HEK293 (cell line): Measurements from ENCODE around the gene NR2C2.

Experiments
- CTCF ChIA-PET: fragments of 350-600 bp; formaldehyde crosslinking; extraction: SDS; loops from one replicate; lab custom pipeline; 2021; ENCODE audit warnings: antibody characterized with exemption; lab: Yijun Ruan, JAX
- POLR2A ChIA-PET: fragments of 300-600 bp; formaldehyde crosslinking; extraction: SDS; loops from one replicate; lab custom pipeline; 2020; ENCODE audit warnings: antibody characterized with exemption, inconsistent platforms; lab: Yijun Ruan, JAX
- H3K27ac ChIP-seq: fragments of 200-500 bp; sonication (Bioruptor generic); 2 replicates; pipeline ENCODE4 v1.5.1; 2014; ENCODE audit warnings: low read depth, low read length, control low read depth, inconsistent platforms; ENCODE audit errors: extremely low read depth
- H3K36me3 ChIP-seq, 2 experiments: fragments of 200-500 bp in 1 of 2; sonication (Bioruptor generic) in 1 of 2; 1 replicate in 1 of 2; 2 replicates in 1 of 2; pipeline ENCODE4 v1.5.1; 2014 to 2017; ENCODE audit warnings: inconsistent platforms in 2 of 2, low read length in 2 of 2; ENCODE audit not compliant: control insufficient read depth in 2 of 2, insufficient read depth in 1 of 2
- H3K4me1 ChIP-seq: fragments of 200-500 bp; sonication (Bioruptor generic); 2 replicates; pipeline ENCODE4 v1.5.1; 2014; ENCODE audit warnings: mild to moderate bottlenecking, low read length, inconsistent platforms; ENCODE audit not compliant: control insufficient read depth, insufficient read depth
- H3K4me3 ChIP-seq: 2 replicates; pipeline ENCODE4 v1.5.1; 2011; ENCODE audit warnings: low read depth, mild to moderate bottlenecking, control low read depth, low read length, moderate library complexity
- H3K9me3 ChIP-seq: fragments of 200-500 bp; sonication (Bioruptor generic); 2 replicates; pipeline ENCODE4 v1.5.1; 2014; ENCODE audit warnings: low read depth, low read length, inconsistent platforms; ENCODE audit not compliant: control insufficient read depth, insufficient read depth
- AEBP2 ChIP-seq: fragments of 450-650 bp; formaldehyde crosslinking; IDR thresholded peaks from 2 replicates; pipeline ENCODE4 v1.5.1; 2016; ENCODE audit warnings: missing biosample characterization, missing genetic modification characterization, borderline replicate concordance
- BCL11B ChIP-seq: fragments of 450-650 bp; formaldehyde crosslinking; IDR thresholded peaks from 2 replicates; pipeline ENCODE4 v1.5.1; 2016; ENCODE audit warnings: low read depth, missing biosample characterization, missing genetic modification characterization
- GFI1B ChIP-seq: fragments of 450-650 bp; formaldehyde crosslinking; IDR thresholded peaks from 2 replicates; pipeline ENCODE4 v1.5.1; 2016; ENCODE audit warnings: missing biosample characterization, missing genetic modification characterization
- INSM2 ChIP-seq: fragments of 450-650 bp; formaldehyde crosslinking; IDR thresholded peaks from 2 replicates; pipeline ENCODE4 v1.5.1; 2016; ENCODE audit warnings: missing biosample characterization, missing genetic modification characterization
- KLF9 ChIP-seq: fragments of 450-650 bp; formaldehyde crosslinking; IDR thresholded peaks from 2 replicates; pipeline ENCODE4 v1.5.1; 2016; ENCODE audit warnings: missing biosample characterization, missing genetic modification characterization, low read depth
- RBAK ChIP-seq: fragments of 450-650 bp; formaldehyde crosslinking; IDR thresholded peaks from 2 replicates; pipeline ENCODE4 v1.5.1; 2016; ENCODE audit warnings: missing biosample characterization, missing genetic modification characterization
- ZBTB48 ChIP-seq: fragments of 450-650 bp; formaldehyde crosslinking; IDR thresholded peaks from 2 replicates; pipeline ENCODE4 v1.5.1; 2016; ENCODE audit warnings: missing biosample characterization, missing genetic modification characterization
- ZBTB49 ChIP-seq: fragments of 450-650 bp; formaldehyde crosslinking; IDR thresholded peaks from 2 replicates; pipeline ENCODE4 v1.5.1; 2016; ENCODE audit warnings: missing biosample characterization, missing genetic modification characterization, low read depth
- ZNF112 ChIP-seq: fragments of 450-650 bp; formaldehyde crosslinking; IDR thresholded peaks from 2 replicates; pipeline ENCODE4 v1.5.0; 2017; ENCODE audit warnings: missing biosample characterization, missing genetic modification characterization
- ZNF114 ChIP-seq: fragments of 450-650 bp; formaldehyde crosslinking; IDR thresholded peaks from 2 replicates; pipeline ENCODE4 v1.5.0; 2017; ENCODE audit warnings: missing biosample characterization, missing genetic modification characterization
- ZNF121 ChIP-seq: fragments of 450-650 bp; formaldehyde crosslinking; IDR thresholded peaks from 2 replicates; pipeline ENCODE4 v1.5.1; 2016; ENCODE audit warnings: missing biosample characterization, missing genetic modification characterization
- ZNF214 ChIP-seq: fragments of 450-650 bp; formaldehyde crosslinking; IDR thresholded peaks from 2 replicates; pipeline ENCODE4 v1.5.1; 2017; ENCODE audit warnings: missing biosample characterization, mild to moderate bottlenecking, missing genetic modification characterization, borderline replicate concordance
- ZNF221 ChIP-seq: fragments of 450-650 bp; formaldehyde crosslinking; IDR thresholded peaks from 2 replicates; pipeline ENCODE4 v1.5.1; 2017; ENCODE audit warnings: missing biosample characterization, missing genetic modification characterization, borderline replicate concordance
- ZNF266 ChIP-seq: fragments of 450-650 bp; formaldehyde crosslinking; IDR thresholded peaks from 2 replicates; pipeline ENCODE4 v1.5.1; 2016; ENCODE audit warnings: missing biosample characterization, missing genetic modification characterization, low read depth
- ZNF302 ChIP-seq: fragments of 450-650 bp; formaldehyde crosslinking; IDR thresholded peaks from 2 replicates; pipeline ENCODE4 v1.5.1; 2016; ENCODE audit warnings: missing biosample characterization, missing genetic modification characterization, low read depth
- ZNF335 ChIP-seq: fragments of 450-650 bp; formaldehyde crosslinking; conservative IDR thresholded peaks from 2 replicates; pipeline ENCODE4 v1.5.1; 2016; ENCODE audit warnings: missing biosample characterization, missing genetic modification characterization
- ZNF391 ChIP-seq: fragments of 450-650 bp; formaldehyde crosslinking; IDR thresholded peaks from 2 replicates; pipeline ENCODE4 v1.5.1; 2016; ENCODE audit warnings: low read depth, missing biosample characterization, missing genetic modification characterization, borderline replicate concordance
- ZNF398 ChIP-seq: fragments of 450-650 bp; formaldehyde crosslinking; IDR thresholded peaks from 2 replicates; pipeline ENCODE4 v1.5.1; 2017; ENCODE audit warnings: missing biosample characterization, missing genetic modification characterization
- ZNF416 ChIP-seq: fragments of 450-650 bp; formaldehyde crosslinking; IDR thresholded peaks from 2 replicates; pipeline ENCODE4 v1.5.1; 2016; ENCODE audit warnings: missing biosample characterization, missing genetic modification characterization
- ZNF433 ChIP-seq: fragments of 450-650 bp; formaldehyde crosslinking; IDR thresholded peaks from 2 replicates; pipeline ENCODE4 v1.5.1; 2016; ENCODE audit warnings: missing biosample characterization, missing genetic modification characterization, low read depth
- ZNF488 ChIP-seq: fragments of 450-650 bp; formaldehyde crosslinking; IDR thresholded peaks from 2 replicates; pipeline ENCODE4 v1.5.1; 2016; ENCODE audit warnings: missing biosample characterization, missing genetic modification characterization
- ZNF514 ChIP-seq: fragments of 450-650 bp; formaldehyde crosslinking; IDR thresholded peaks from 2 replicates; pipeline ENCODE4 v1.5.1; 2016; ENCODE audit warnings: missing biosample characterization, missing genetic modification characterization
- ZNF548 ChIP-seq: fragments of 450-650 bp; formaldehyde crosslinking; IDR thresholded peaks from 2 replicates; pipeline ENCODE4 v1.5.1; 2016; ENCODE audit warnings: missing biosample characterization, missing genetic modification characterization
- ZNF585B ChIP-seq: fragments of 450-650 bp; formaldehyde crosslinking; IDR thresholded peaks from 2 replicates; pipeline ENCODE4 v1.5.1; 2016; ENCODE audit warnings: missing biosample characterization, missing genetic modification characterization
- ZNF670 ChIP-seq: fragments of 450-650 bp; formaldehyde crosslinking; IDR thresholded peaks from 2 replicates; pipeline ENCODE4 v1.5.1; 2016; ENCODE audit warnings: missing biosample characterization, missing genetic modification characterization, low read depth
- ZNF785 ChIP-seq: fragments of 450-650 bp; formaldehyde crosslinking; IDR thresholded peaks from 2 replicates; pipeline ENCODE4 v1.5.1; 2016; ENCODE audit warnings: missing biosample characterization, missing genetic modification characterization
- ZNF830 ChIP-seq: fragments of 450-650 bp; IDR thresholded peaks from 2 replicates; pipeline ENCODE4 v1.5.0; 2018; ENCODE audit warnings: missing biosample characterization, missing genetic modification characterization, low read depth, mild to moderate bottlenecking, moderate library complexity
- ZXDB ChIP-seq: fragments of 450-650 bp; formaldehyde crosslinking; IDR thresholded peaks from 2 replicates; pipeline ENCODE4 v1.5.1; 2016; ENCODE audit warnings: missing biosample characterization, missing genetic modification characterization

NR2C2 gene

GRCh38 chr3:15074500-15074899 is 127.1 kb downstream of the NR2C2 start:
- POLR2A ChIA-PET = no interaction called here
- Histone ChIP-seq H3K27ac (no peak overlapping the region), H3K9me3 (no peaks in the 10 kb centered on the region), H3K4me1 (no peaks in the 10 kb centered on the region), H3K4me3 (no peak overlapping the region), H3K36me3 (peaks cover 37 to 86% of the 10 kb centered on the region in 2 experiments)
- TF ChIP-seq ZNF266 (tag by site-specific recombination) (no peak), ZNF585B (no peak), KLF9 (tag by site-specific recombination) (no peak), ZNF830 (tag by site-specific recombination) (no peak), ZNF514 (tag by site-specific recombination) (no peak), ZNF433 (no peak), ZNF121 (tag by site-specific recombination) (no peak), ZNF302 (tag by site-specific recombination) (no peak), BCL11B (tag by site-specific recombination) (no peak), RBAK (tag by site-specific recombination) (no peak), ZNF488 (tag by site-specific recombination) (no peak), ZNF221 (tag by site-specific recombination) (no peak), ZNF548 (tag by site-specific recombination) (no peak), ZBTB48 (tag by site-specific recombination) (no peak), ZNF214 (no peak), ZNF114 (tag by site-specific recombination) (no peak), ZNF391 (no peak), GFI1B (tag by site-specific recombination) (no peak), ZBTB49 (tag by site-specific recombination) (no peak)
- CTCF ChIA-PET = interaction anchor here (0.6 kb wide), 1 partner anchor 111 kb away, joined by 4 read pairs; no protein-coding TSS in a partner anchor

GRCh38 chr3:15079091-15079490 is 131.7 kb downstream of the NR2C2 start:
- Histone ChIP-seq H3K27ac (no peak overlapping the region), H3K36me3 (peaks cover 42 to 97% of the 10 kb centered on the region in 2 experiments), H3K4me1 (no peaks in the 10 kb centered on the region), H3K9me3 (no peaks in the 10 kb centered on the region), H3K4me3 (no peak overlapping the region)
- ChIA-PET CTCF (no interaction called here), POLR2A (no interaction called here)
- TF ChIP-seq AEBP2 (tag by site-specific recombination) = no peak
- no peak for TF ChIP-seq ZNF335 (tag by site-specific recombination)
- no peak for TF ChIP-seq INSM2 (tag by site-specific recombination)
- TF ChIP-seq ZNF112 (tag by site-specific recombination) = no peak
- TF ChIP-seq ZNF416 = no peak
- no peak for TF ChIP-seq ZXDB
- TF ChIP-seq ZNF398 (tag by site-specific recombination) = no peak
- no peak for TF ChIP-seq ZNF670 (tag by site-specific recombination)
- no peak for TF ChIP-seq ZNF785 (tag by site-specific recombination)
